ENCODE data around the gene CD300LG.

- TF ChIP-seq, protein P1, sequence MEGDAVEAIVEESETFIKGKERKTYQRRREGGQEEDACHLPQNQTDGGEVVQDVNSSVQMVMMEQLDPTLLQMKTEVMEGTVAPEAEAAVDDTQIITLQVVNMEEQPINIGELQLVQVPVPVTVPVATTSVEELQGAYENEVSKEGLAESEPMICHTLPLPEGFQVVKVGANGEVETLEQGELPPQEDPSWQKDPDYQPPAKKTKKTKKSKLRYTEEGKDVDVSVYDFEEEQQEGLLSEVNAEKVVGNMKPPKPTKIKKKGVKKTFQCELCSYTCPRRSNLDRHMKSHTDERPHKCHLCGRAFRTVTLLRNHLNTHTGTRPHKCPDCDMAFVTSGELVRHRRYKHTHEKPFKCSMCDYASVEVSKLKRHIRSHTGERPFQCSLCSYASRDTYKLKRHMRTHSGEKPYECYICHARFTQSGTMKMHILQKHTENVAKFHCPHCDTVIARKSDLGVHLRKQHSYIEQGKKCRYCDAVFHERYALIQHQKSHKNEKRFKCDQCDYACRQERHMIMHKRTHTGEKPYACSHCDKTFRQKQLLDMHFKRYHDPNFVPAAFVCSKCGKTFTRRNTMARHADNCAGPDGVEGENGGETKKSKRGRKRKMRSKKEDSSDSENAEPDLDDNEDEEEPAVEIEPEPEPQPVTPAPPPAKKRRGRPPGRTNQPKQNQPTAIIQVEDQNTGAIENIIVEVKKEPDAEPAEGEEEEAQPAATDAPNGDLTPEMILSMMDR (IDR thresholded peaks at IDR 0.05) = no peak
- no peak for TF ChIP-seq POLR2A (IDR thresholded peaks at IDR 0.05)
These were observed 5.7 kb upstream of the CD300LG start for GRCh38 chr17:43841282-43841681.

All from adrenal gland (tissue), 5 donors.